ENCODE results near the gene EHF.
"Not testable (repeated sequence)": the region's sequence is repeated elsewhere in the genome, so short reads cannot be mapped to it uniquely, and the experiment has no call there.

Gene EHF

DNA sequence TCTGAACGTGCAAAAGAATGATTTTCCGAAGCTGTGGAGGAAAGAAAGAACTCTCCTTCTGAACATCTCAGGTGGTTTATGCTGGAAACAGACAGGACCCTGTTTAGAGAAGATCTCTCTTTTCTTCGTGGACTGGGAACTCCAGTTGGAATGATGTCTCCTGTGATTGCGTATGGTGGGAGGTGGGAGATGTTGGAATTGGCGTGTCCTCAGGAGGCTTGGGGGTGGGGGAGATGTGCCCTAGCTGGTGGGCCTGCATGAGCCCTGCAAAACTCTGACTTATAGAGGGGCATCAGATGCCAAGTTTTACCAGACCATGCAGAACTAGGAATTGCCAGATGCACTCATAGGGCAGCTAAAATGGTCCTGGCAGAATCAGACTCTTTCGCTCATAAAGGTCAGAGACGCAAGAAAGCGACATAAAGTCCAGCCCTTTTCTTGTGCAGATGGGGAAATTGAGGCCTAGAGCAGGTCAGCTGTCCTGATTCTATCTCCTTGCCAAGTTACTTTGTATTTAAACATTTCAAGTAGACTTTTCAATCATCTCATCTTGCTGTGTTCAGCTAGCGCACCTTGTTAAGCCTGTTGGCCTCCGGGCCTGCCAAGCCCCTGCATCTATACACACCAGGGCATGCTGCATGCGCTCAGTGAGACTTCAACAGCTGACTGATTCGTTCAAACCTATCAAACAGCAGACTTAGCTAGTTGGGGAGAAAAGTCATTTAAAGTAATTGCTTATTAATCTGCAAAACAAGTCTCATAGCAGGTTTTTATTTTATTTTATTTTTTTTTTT is 34.2 kb upstream of the EHF start:
- H3K27ac ChIP-seq: no peak overlapping the region; a peak in 1 of 22 replicates
- peak overlapping the region in 2 of 11 experiments; percentile 4 to 71; a peak in 2 of 22 replicates for H3K4me2 ChIP-seq
- H3K9me3 ChIP-seq (replicated peaks in 1 of 11): no peaks in the 10 kb centered on the region
- H3K27me3 ChIP-seq: no peaks in the 10 kb centered on the region
- H3K4me3 ChIP-seq: no peak overlapping the region
- H3K9ac ChIP-seq: 0 out of 22 replicates have a peak overlapping the region, but pooled peaks of 1 of the 11 experiments have one; percentile 25
- H3K4me1 ChIP-seq: peaks cover 16 to 25% (median 20%) of the 10 kb centered on the region in 10 experiments
- no peak for TF ChIP-seq Cebpa-rat (IDR thresholded peaks at IDR 0.05)
- H3K36me3 ChIP-seq: no peaks in the 10 kb centered on the region
- H4K20me1 ChIP-seq: no peaks in the 10 kb centered on the region

DNA sequence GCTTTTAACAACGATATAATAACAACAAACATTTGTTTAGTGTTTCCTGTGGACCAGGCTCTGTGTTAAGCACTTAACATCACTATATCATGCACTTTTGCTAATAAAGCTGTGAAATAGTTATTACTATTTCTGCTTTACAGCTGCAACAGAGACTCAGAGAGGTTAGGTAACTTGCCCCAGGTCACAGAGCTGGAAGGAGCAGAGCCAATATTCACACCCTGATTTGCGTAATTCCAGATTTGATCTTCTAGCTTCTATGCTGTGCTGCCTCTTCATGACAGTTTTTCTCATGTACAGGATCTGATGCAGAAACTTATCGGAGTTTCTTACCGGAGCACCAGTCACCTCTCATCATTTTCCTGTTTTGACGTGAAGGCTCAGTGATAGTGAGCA is 33.6 kb upstream of the EHF start:
- Histone ChIP-seq H3K9me3 (replicated peaks in 1 of 11) (0 out of 22 replicates have a peak, but pooled peaks cover 0 to 1% (median 0%) of the 10 kb centered on the region in 11 experiments), H3K4me3 (no peak overlapping the region), H3K4me2 (no peak overlapping the region), H3K4me1 (peaks cover 17 to 25% (median 20%) of the 10 kb centered on the region in 10 experiments), H3K27ac (no peak overlapping the region), H3K9ac (no peak overlapping the region), H4K20me1 (no peaks in the 10 kb centered on the region), H3K27me3 (no peaks in the 10 kb centered on the region), H3K36me3 (no peaks in the 10 kb centered on the region)
- no peak for TF ChIP-seq Cebpa-rat (IDR thresholded peaks at IDR 0.05)

DNA sequence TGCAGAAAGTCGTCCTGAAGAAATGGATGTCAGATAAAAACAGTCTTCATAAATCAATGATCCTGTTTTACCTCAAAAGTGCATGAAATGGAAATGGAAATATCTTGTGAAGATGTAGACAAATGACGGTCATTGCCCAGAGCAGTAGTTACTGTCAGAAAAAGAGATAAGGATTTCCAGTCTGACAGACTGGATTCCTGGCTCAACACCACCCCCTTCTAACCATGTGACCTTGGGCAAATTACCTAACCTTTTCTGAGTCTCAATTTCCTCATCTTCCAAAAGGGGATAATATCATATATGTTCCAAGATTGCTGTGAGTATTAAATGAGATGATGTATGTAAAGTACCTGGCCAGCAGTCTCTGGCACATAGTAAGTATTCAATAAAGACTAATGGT is 32.9 kb upstream of the EHF start:
- Histone ChIP-seq H3K9ac (no peak overlapping the region), H4K20me1 (no peaks in the 10 kb centered on the region), H3K36me3 (no peaks in the 10 kb centered on the region), H3K4me1 (peaks cover 18 to 31% (median 20%) of the 10 kb centered on the region in 10 experiments), H3K9me3 (replicated peaks in 1 of 11) (peaks cover 0 to 9% (median 0%) of the 10 kb centered on the region in 11 experiments; a peak in 3 of 22 replicates), H3K27ac (no peak overlapping the region), H3K27me3 (no peaks in the 10 kb centered on the region), H3K4me2 (no peak overlapping the region), H3K4me3 (no peak overlapping the region)
- TF ChIP-seq Cebpa-rat (IDR thresholded peaks at IDR 0.05): no peak

- no peaks in the 10 kb centered on the region for H3K27me3 ChIP-seq
These were observed 32.2 kb upstream of the EHF start for GRCh38 chr11:34588701-34589100.

DNA sequence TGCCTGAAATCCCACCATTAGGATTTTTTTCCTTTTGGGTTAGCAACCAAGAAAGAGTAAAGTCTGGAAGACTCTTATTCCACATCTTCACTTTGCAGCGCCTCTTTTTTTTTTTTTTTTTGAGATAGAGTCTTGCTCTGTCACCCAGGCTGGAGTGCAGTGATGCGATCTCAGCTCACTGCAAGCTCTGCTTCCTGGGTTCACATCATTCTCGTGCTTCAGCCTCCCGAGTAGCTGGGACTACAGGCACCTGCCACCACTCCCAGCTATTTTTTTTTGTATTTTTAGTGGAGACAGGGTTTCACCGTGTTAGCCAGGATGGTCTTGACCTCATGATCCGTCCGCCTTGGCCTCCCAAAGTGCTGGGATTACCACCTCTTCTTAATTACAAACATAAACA is 31.7 kb upstream of the EHF start:
- H3K27ac ChIP-seq, H3K4me2 ChIP-seq, H3K27me3 ChIP-seq, H3K4me3 ChIP-seq, H3K9ac ChIP-seq, H4K20me1 ChIP-seq, H3K36me3 ChIP-seq: not testable (repeated sequence)
- peaks cover 18 to 41% (median 20%) of the 10 kb centered on the region in 10 experiments for H3K4me1 ChIP-seq
- peaks cover 0 to 19% (median 9%) of the 10 kb centered on the region in 11 experiments; a peak in 13 of 22 replicates for H3K9me3 ChIP-seq (replicated peaks in 1 of 11)

More at GRCh38 chr11:34588701-34589100, 32.2 kb upstream of the EHF start:
- Histone ChIP-seq H3K27ac (no peak overlapping the region), H3K4me3 (no peak overlapping the region), H3K4me2 (no peak overlapping the region), H3K4me1 (peaks cover 18 to 38% (median 20%) of the 10 kb centered on the region in 10 experiments), H4K20me1 (no peaks in the 10 kb centered on the region), H3K9me3 (replicated peaks in 1 of 11) (peaks cover 0 to 16% (median 6%) of the 10 kb centered on the region in 11 experiments; a peak in 13 of 22 replicates), H3K36me3 (no peaks in the 10 kb centered on the region), H3K9ac (no peak overlapping the region)
- TF ChIP-seq Cebpa-rat (IDR thresholded peaks at IDR 0.05): no peak

- peak overlapping the region in 1 of 11 experiments; percentile 15; a peak in 1 of 22 replicates for H3K27ac ChIP-seq
- H3K27me3 ChIP-seq: no peaks in the 10 kb centered on the region
- no peaks in the 10 kb centered on the region for H4K20me1 ChIP-seq
- TF ChIP-seq Cebpa-rat (IDR thresholded peaks at IDR 0.05): no peak
- H3K36me3 ChIP-seq: no peaks in the 10 kb centered on the region
- peaks cover 0 to 18% (median 0%) of the 10 kb centered on the region in 10 experiments; a peak in 6 of 20 replicates for H3K4me1 ChIP-seq
- peak overlapping the region in 2 of 11 experiments; percentile 25 to 39; a peak in 2 of 22 replicates for H3K4me2 ChIP-seq
- H3K9me3 ChIP-seq (replicated peaks in 1 of 11): peaks cover 0 to 19% (median 9%) of the 10 kb centered on the region in 11 experiments; a peak in 13 of 22 replicates
- H3K9ac ChIP-seq: no peak overlapping the region
- H3K4me3 ChIP-seq: no peak overlapping the region
These were observed 27.8 kb upstream of the EHF start for GRCh38 chr11:34593085-34593484.

GRCh38 chr11:34594603-34595002 is 26.3 kb upstream of the EHF start:
- Histone ChIP-seq H3K4me2 (no peak overlapping the region), H3K27me3 (no peaks in the 10 kb centered on the region), H3K9me3 (replicated peaks in 1 of 11) (peaks cover 0 to 19% (median 9%) of the 10 kb centered on the region in 11 experiments; a peak in 13 of 22 replicates), H3K4me1 (peaks cover 0 to 18% (median 0%) of the 10 kb centered on the region in 10 experiments; a peak in 6 of 20 replicates), H3K36me3 (no peaks in the 10 kb centered on the region), H3K4me3 (no peak overlapping the region), H4K20me1 (no peaks in the 10 kb centered on the region), H3K27ac (no peak overlapping the region), H3K9ac (no peak overlapping the region)
- no peak for TF ChIP-seq Cebpa-rat (IDR thresholded peaks at IDR 0.05)

DNA sequence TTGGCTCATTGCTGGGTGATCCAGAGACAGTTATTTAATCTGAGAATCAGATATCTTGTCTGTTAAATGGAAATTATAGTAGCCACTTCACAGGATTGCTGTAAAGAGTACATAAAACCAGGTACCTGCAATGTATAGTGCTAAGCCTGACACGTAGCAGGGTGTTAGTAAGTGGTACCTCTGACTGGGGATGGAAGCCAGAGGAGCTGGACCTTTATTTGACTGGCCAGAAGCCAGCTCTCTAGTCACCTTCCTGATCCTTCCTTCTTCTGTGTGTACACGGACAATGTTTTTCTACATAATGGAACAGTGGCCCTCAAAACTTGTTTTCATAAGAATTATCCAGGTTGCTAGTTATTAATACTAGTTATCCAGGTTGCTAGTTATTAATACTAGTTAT is 25.5 kb upstream of the EHF start:
- H3K4me3 ChIP-seq: no peak overlapping the region
- no peak overlapping the region for H3K4me2 ChIP-seq
- TF ChIP-seq Cebpa-rat (IDR thresholded peaks at IDR 0.05): no peak
- no peak overlapping the region for H3K27ac ChIP-seq
- H3K27me3 ChIP-seq: no peaks in the 10 kb centered on the region
- H3K9me3 ChIP-seq (replicated peaks in 1 of 11): peaks cover 0 to 19% (median 9%) of the 10 kb centered on the region in 11 experiments; a peak in 13 of 22 replicates
- H4K20me1 ChIP-seq: no peaks in the 10 kb centered on the region
- H3K36me3 ChIP-seq: no peaks in the 10 kb centered on the region
- peaks cover 0 to 18% (median 0%) of the 10 kb centered on the region in 10 experiments; a peak in 6 of 20 replicates for H3K4me1 ChIP-seq
- H3K9ac ChIP-seq: no peak overlapping the region

- H3K27me3 ChIP-seq: no peaks in the 10 kb centered on the region
- H3K36me3 ChIP-seq: no peaks in the 10 kb centered on the region
- no peak overlapping the region for H3K4me3 ChIP-seq
- no peak for TF ChIP-seq Cebpa-rat (IDR thresholded peaks at IDR 0.05)
- no peak overlapping the region for H3K27ac ChIP-seq
- peaks cover 0 to 19% (median 9%) of the 10 kb centered on the region in 11 experiments; a peak in 13 of 22 replicates for H3K9me3 ChIP-seq (replicated peaks in 1 of 11)
- no peak overlapping the region for H3K4me2 ChIP-seq
- peaks cover 0 to 18% (median 0%) of the 10 kb centered on the region in 10 experiments; a peak in 6 of 20 replicates for H3K4me1 ChIP-seq
- no peak overlapping the region for H3K9ac ChIP-seq
- H4K20me1 ChIP-seq: no peaks in the 10 kb centered on the region
These were observed 24.8 kb upstream of the EHF start for GRCh38 chr11:34595960-34596644.

All from BLaER1 treated with 17β-estradiol and CSF1 and Interleukin-3, amounts not matched to agents 10 nM and 100 nM (cell line).